ENCODE data around the gene HBD.

Gene HBD

DNA sequence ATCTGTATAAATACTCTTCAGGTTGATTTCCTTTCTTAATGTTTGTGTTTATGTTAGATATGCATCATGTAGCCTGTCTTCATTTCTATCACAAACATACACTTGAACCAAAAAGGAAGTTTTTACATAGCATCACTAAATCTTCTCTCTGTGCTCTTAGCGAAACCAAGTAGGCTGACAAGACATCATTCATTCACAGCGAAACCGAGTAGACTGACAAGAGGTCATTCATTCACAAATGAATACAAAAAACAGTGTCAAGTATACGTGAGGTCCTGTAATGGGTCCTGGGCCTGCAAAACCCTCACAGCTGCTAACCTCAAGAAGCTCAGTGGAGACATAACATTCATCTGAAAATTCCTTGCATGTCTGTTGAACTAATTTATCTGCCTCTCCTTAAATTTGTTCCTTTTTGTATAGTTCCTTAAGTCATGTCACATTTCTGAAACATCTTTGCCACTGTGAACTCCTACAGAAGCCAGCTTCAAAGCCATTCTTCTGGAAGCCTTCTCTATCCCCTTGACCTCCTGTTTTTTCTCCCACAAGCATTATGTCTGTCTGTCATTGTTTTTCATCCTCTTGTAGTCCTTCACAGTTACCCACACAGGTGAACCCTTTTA lies 45.3 kb upstream of the HBD start:
- Histone ChIP-seq H3K27me3 (no peaks in the 10 kb centered on the region), H3K4me1 (no peaks in the 10 kb centered on the region), H3K36me3 (no peaks in the 10 kb centered on the region), H3K9me3 (no peaks in the 10 kb centered on the region), H3K4me3 (ENCODE audit: low read depth, low read length) (no peak overlapping the region)
- TF ChIP-seq, protein P1, sequence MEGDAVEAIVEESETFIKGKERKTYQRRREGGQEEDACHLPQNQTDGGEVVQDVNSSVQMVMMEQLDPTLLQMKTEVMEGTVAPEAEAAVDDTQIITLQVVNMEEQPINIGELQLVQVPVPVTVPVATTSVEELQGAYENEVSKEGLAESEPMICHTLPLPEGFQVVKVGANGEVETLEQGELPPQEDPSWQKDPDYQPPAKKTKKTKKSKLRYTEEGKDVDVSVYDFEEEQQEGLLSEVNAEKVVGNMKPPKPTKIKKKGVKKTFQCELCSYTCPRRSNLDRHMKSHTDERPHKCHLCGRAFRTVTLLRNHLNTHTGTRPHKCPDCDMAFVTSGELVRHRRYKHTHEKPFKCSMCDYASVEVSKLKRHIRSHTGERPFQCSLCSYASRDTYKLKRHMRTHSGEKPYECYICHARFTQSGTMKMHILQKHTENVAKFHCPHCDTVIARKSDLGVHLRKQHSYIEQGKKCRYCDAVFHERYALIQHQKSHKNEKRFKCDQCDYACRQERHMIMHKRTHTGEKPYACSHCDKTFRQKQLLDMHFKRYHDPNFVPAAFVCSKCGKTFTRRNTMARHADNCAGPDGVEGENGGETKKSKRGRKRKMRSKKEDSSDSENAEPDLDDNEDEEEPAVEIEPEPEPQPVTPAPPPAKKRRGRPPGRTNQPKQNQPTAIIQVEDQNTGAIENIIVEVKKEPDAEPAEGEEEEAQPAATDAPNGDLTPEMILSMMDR (IDR thresholded peaks at IDR 0.05; ENCODE audit: low read depth, low read length), result no peak
- no peak for DNase-seq

DNA sequence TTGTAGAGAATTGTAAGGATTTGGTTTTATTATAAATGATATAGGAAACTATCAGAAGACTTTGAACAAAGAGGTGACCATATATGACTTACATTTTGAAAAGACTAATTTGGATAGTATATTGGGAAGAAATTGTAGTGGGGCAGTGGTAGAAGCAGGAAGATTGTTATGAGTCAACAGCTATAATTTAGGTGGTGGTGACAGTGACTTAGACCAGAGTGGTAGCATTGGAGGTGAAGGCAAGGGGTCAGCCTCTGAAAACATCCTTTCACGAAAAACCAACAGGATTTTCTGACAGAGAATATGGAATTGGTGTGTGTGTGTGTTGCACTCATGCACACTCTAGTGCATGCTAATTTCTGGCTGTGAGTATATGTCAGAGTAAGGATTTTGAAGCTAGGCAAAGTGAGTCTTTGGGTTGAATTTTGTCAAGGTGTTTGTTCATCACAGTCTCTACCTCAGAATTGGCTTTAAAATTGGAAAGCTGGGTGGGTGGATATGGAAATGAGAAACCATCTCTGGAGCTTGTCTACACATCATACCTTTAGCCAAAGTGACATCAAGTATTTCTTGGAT lies 43.6 kb upstream of the HBD start:
- Histone ChIP-seq H3K27me3 (no peaks in the 10 kb centered on the region), H3K9me3 (no peaks in the 10 kb centered on the region), H3K4me3 (ENCODE audit: low read depth, low read length) (no peak overlapping the region), H3K36me3 (no peaks in the 10 kb centered on the region), H3K4me1 (no peaks in the 10 kb centered on the region)
- no peak for DNase-seq
- TF ChIP-seq, protein P1 (IDR thresholded peaks at IDR 0.05; ENCODE audit: low read depth, low read length), result no peak

DNA sequence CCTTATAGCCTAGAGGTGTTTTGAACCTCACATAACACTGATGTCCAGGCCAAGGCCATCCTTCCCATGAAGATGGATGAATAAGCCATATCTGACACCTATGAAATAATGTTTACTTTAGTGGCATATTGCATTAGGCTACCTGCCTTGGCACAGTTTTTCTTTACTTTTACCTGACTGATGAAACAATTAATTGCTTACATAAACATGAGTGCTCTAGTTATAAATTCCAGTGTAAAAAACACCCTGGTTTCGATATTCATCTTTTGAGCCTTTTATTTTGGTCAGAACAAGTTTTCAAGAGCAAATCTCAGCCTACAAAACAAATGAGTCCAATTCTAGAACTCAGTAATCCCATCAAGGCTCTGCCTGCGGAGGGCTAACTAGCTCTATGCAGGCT lies 42.4 kb upstream of the HBD start:
- no peaks in the 10 kb centered on the region for H3K27me3 ChIP-seq
- no peaks in the 10 kb centered on the region for H3K9me3 ChIP-seq
- no peaks in the 10 kb centered on the region for H3K36me3 ChIP-seq

GRCh38 chr11:5275369-5276110 lies 41.3 kb upstream of the HBD start:
- no peak for DNase-seq
- Histone ChIP-seq H3K27me3 (no peaks in the 10 kb centered on the region), H3K36me3 (no peaks in the 10 kb centered on the region), H3K4me3 (ENCODE audit: low read depth, low read length) (no peak overlapping the region), H3K9me3 (no peaks in the 10 kb centered on the region), H3K4me1 (no peaks in the 10 kb centered on the region)
- TF ChIP-seq, protein P1 (IDR thresholded peaks at IDR 0.05; ENCODE audit: low read depth, low read length), result no peak

More for the DNA sequence above, 42.4 kb upstream of the HBD start:
- TF ChIP-seq, protein P1 (IDR thresholded peaks at IDR 0.05; ENCODE audit: low read depth, low read length), result no peak
- DNase-seq, result no peak
- Histone ChIP-seq H3K4me1 (no peaks in the 10 kb centered on the region), H3K4me3 (ENCODE audit: low read depth, low read length) (no peak overlapping the region)

GRCh38 chr11:5274395-5274794 lies 40.1 kb upstream of the HBD start:
- no peaks in the 10 kb centered on the region for H3K27me3 ChIP-seq
- TF ChIP-seq, protein P1 (IDR thresholded peaks at IDR 0.05; ENCODE audit: low read depth, low read length), result no peak
- no peak for DNase-seq
- no peaks in the 10 kb centered on the region for H3K9me3 ChIP-seq
- H3K4me1 ChIP-seq, result no peaks in the 10 kb centered on the region
- H3K4me3 ChIP-seq (ENCODE audit: low read depth, low read length), result no peak overlapping the region
- no peaks in the 10 kb centered on the region for H3K36me3 ChIP-seq

Data from BE2C (cell line).